A204.1 (cell line): ENCODE results near the gene TSC22D2.

Source experiments
- FAIRE-seq: peaks from 2 replicates; lab custom pipeline; 2012; peaks lifted over from hg19 to GRCh38; lab: Jason Lieb, UNC

Gene TSC22D2

DNA sequence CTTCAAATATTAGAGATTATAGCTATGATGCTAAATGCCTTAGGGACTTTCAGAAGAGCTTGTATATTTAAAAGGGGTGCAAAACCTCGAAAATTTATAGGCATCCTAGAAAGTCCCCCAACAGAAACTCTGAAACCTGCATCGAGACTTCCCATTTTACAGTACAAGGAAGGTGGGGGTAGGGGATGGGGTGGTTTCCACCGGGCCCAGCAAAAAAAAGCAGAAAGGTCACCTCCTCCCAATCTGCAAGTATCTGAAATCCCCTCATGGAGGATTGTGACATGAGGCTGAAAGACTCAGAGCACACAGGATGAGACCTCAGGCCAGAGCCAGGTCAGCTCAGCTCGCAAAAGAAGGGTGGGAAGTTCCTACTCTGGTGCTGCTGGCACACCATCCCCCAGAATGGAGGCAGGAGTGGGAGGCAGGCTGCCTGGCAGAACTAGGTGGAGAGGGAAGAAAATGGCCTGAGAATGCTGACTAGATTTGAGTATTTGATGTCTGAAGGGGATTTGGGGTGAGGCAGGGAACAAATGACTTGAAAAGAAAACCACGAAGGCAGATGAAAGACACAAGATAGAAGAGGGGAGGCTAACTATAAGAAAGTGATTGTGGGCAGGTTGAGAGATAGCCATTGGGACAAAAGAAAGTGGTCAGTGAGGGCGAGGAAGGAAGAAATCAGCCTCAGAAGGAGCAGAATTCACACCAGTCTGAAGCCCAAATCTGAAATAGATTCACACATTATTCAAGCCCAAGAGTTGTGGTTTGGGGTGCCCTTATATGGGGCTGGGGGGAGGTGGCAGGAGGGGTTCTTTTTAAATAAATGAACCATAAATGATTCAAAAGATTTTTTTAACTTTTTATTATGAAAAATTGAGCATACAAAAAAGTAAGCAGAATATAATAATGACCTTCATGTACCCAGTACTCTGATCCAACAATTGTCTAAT lies 22.5 kb upstream of the TSC22D2 start:
- FAIRE-seq = no peak

GRCh38 chr3:150388498-150389418 lies 19.3 kb upstream of the TSC22D2 start:
- FAIRE-seq = no peak

DNA sequence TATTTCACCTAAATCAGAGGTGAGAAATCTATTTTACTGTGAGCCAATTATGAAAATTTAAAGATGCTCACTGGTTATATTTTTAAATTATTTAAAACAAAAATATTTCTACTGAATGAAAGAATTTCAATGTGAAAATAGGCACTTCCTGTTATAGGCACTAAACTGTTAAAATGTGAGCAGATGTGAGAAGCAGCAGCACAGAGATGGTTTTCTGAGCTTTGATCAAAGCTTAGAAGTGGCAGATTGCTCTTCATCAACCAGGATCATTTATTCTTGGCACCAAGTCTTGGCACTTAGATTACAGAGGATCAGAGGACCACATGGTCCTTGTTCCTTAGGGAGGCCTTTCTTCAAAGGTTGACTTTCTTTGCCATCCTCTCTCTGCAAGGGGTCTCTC lies 18.0 kb upstream of the TSC22D2 start:
- FAIRE-seq = no peak

DNA sequence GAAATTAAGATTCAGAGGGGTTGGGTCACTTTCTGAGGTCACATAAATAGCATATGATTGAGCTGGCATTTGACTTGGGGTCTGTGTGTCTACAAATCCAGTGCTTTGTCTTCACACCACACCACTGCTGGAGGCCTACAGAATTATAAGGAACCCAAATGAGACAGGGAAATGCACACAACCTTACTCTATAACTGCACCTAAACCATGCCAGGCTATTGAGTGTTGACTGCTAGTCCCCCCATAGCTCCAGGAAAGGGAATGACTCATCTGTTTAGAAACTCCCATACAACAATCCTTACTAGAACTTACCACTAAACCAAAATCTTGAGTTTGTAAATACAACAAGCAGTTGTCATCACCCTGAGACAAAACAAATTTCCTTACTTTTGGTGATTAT lies 16.9 kb upstream of the TSC22D2 start:
- no peak for FAIRE-seq

DNA sequence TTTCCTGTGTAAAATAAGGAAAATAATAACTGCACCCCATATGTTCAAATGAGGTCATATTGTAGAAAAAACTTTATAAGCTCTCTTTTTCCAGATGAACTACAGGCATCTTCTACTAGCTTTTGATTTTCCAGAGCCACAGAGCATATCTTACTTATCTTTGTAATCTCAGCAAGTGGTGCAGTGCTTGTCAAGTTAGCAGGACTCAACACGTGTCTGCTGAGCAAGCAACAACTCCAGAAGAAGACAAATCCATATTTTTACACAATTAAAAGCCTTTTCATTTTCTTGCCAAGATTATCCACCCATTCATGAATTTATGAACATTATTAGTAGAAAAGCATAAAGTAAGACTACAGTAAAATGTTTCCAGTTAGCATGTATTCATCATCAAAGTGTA lies 14.4 kb upstream of the TSC22D2 start:
- no peak for FAIRE-seq

DNA sequence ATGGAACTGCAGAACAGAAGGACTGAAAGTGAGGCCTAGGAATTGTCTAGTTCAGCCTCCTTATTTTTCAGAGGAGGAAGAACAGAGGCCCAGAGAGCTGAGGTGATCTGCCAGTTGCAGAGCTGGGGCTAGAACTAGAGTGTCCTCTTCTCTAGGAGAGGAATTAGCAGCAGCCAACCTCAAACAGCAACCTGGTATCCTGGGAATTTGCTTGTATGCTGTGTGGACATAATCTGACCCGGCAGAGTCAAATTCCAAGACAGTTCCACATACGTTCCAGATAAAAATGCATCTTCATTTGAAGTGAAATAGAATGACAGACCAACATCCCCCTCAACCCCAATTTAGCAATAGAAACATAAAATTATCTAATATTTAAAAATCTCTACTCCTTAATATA lies 13.5 kb upstream of the TSC22D2 start:
- no peak for FAIRE-seq

GRCh38 chr3:150396491-150396890 lies 11.6 kb upstream of the TSC22D2 start:
- no peak for FAIRE-seq

- FAIRE-seq = no peak
These were observed 11.0 kb upstream of the TSC22D2 start for GRCh38 chr3:150396956-150397550.

- FAIRE-seq = no peak
These were observed 9.0 kb upstream of the TSC22D2 start for GRCh38 chr3:150399060-150399459.

- FAIRE-seq = no peak
These were observed 6.8 kb upstream of the TSC22D2 start for GRCh38 chr3:150401285-150401684.

- FAIRE-seq = no peak
These were observed 5.9 kb upstream of the TSC22D2 start for GRCh38 chr3:150402217-150402616.

- FAIRE-seq = no peak
These were observed 4.1 kb upstream of the TSC22D2 start for GRCh38 chr3:150404023-150404422.

GRCh38 chr3:150407051-150407807 lies 869 bp upstream of the TSC22D2 start:
- FAIRE-seq = no peak

DNA sequence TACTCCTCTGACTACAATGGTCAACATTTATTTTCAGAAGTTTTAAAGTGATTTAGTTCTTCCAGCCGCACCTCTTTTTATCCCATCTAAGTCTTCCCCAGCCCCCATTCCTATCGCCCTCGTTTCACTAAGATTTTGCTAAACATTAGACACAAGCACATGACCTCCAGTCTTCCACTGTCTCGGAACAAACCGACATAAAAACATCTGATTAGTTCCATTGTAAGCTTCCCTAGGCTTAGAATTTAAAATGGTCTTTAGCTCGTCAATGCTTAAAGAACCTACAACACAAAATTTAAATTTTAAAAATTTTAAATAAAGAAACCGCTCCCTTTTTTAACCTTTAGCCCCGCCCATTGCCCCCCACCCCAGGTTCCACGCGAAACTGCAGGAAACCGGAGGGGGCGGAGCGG lies 284 bp upstream of the TSC22D2 start:
- FAIRE-seq = no peak

DNA sequence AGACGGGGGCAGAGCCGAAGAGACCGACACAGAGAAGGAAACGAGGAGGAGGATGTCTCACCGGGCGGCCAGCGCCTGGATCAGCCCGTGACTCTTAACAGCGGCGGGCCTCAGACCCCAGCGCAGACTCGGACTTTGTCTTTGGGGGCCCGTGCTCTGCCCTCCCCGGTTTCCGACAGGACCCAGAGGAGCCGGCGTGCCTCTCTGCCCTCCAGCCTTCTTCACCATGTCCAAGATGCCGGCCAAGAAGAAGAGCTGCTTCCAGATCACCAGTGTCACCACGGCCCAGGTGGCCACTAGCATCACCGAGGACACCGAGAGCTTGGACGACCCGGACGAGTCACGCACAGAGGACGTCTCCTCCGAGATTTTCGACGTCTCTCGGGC lies 1.0 kb downstream of the TSC22D2 start:
- no peak for FAIRE-seq

DNA sequence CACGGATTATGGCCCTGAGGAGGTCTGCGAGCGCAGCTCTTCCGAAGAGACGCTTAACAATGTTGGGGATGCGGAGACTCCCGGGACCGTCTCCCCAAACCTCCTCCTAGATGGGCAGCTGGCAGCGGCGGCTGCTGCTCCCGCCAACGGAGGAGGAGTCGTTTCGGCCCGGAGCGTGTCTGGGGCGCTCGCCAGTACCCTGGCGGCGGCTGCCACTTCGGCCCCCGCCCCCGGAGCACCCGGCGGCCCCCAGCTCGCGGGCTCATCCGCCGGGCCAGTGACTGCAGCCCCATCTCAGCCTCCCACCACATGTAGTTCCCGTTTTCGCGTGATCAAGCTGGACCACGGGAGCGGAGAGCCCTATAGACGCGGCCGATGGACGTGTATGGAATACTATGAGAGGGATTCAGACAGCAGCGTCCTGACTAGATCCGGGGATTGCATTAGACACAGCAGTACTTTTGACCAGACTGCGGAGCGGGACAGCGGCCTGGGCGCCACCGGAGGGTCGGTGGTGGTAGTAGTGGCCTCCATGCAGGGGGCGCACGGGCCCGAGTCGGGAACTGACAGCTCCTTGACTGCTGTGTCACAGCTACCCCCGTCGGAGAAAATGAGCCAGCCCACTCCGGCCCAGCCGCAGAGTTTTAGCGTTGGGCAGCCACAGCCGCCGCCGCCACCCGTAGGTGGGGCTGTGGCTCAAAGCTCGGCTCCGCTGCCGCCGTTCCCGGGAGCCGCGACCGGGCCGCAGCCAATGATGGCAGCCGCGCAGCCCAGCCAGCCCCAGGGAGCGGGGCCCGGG lies 1.6 kb downstream of the TSC22D2 start:
- no peak for FAIRE-seq

GRCh38 chr3:150410311-150411105 lies 2.4 kb downstream of the TSC22D2 start:
- FAIRE-seq = no peak

GRCh38 chr3:150411106-150411460 lies 3.0 kb downstream of the TSC22D2 start:
- no peak for FAIRE-seq

DNA sequence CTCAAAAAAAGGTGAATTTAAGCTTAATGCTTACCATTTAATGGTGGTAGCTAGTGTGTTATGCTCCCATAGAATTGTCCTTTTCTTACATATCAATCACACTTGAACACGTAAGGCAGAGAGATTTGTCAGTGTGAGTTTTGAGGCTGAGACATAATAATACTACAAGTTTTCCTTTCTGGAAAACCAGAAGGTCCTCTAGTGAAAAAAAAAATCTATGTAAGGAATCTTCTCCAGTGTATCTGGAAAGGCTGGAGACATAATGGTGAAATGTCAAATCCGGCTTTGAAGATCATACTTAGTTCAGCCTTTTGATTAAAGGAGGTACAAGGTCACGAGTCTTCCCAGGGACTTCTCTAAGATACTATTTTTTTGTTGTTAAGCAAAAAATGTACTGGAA lies 3.4 kb downstream of the TSC22D2 start:
- FAIRE-seq = no peak

- no peak for FAIRE-seq
These were observed 3.9 kb downstream of the TSC22D2 start for GRCh38 chr3:150411976-150412375.
